Amygdala (tissue), 56 donors: ENCODE data around the gene GNG4.
"Not testable (repeated sequence)": the region's sequence is repeated elsewhere in the genome, so short reads cannot be mapped to it uniquely, and the experiment has no call there.

ENCODE experiments used
- DNase-seq, 56 donors: peaks; one replicate each; lab custom pipeline; 2025; lab: John Stamatoyannopoulos, UW

The GNG4 gene

DNA sequence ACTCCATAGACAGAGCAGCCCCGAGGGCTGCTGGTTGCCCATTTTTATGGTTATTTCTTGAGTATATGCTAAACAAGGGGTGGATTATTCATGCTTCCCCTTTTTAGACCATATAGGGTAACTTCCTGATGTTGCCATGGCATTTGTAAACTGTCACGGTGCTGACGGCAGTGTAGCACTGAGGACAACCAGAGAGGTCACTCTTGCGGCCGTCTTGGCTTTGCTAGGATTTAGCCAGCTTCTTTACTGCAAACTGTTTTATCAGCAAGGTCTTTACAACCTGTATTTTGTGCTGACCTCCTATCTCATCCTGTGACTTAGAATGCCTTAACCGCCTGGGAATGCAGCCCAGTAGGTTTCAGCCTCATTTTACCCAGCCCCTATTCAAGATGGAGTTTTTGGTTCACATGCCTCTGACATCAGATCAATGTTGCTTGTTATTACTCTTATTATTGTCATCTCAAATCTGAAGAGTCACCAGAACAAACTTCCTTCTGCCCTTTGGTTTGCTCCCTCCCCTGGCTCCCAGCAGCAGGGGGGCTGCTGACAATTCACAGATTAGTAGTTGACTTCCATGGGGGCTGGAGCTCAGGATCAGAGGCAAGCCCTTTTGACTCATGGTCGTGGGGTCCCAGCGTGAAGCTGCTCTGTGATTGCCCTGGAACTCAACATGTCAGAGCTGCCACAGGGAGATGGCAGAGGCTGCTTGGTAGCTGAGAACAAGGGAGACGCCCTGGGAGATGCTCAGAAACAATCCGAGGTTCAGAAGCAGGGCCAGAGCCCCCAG is 103.0 kb downstream of the GNG4 start:
- DNase-seq: not testable (repeated sequence)

DNA sequence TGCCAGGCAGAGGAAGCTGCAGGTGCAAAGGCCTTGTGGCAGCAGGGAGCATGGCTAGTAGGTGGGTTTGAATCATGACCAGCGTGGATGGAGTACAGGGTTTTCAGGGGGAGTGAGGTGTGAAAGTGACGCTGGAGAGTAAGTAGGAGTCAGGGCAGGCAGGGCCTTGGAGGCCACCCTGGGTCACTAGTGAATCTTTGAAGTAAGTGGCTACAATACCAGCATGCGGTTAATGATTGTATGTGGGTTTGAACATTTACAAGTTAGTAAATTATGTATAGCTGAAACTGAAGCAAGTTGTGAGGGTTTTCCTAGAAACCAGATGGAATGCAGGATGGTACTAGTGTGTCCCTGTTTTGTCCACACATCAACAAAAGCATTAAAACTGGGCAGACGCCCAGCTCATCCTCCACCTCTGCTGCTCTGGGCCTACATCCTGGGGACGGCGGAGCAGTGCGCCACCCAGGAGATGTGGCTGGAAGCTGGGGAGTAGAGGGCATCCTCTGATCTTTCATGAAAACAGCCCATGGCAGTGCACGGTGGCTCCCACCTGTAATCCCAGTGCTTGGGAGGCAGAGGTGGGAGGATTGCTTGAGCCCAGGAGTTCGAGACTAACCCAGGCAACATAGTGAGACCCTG is 104.2 kb downstream of the GNG4 start:
- no peak for DNase-seq

DNA sequence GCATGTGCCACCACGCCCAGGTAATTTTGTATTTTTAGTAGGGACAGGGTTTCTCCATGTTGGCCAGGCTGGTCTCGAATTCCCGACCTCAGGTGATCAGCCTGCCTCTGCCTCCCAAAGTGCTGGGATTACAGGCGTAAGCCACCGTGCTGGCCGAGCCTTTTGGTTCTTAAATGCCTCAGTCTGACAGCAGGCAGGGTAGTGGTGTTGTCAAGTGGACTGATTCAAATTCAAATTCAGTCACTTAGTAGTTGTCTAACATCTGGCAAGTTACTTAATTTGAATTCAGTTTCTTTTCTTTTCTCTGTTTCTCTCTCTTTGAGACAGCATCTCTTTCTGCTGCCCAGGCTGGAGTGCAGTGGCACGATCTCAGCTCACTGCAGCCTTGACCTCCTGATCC is 106.7 kb downstream of the GNG4 start:
- DNase-seq: not testable (repeated sequence)

DNA sequence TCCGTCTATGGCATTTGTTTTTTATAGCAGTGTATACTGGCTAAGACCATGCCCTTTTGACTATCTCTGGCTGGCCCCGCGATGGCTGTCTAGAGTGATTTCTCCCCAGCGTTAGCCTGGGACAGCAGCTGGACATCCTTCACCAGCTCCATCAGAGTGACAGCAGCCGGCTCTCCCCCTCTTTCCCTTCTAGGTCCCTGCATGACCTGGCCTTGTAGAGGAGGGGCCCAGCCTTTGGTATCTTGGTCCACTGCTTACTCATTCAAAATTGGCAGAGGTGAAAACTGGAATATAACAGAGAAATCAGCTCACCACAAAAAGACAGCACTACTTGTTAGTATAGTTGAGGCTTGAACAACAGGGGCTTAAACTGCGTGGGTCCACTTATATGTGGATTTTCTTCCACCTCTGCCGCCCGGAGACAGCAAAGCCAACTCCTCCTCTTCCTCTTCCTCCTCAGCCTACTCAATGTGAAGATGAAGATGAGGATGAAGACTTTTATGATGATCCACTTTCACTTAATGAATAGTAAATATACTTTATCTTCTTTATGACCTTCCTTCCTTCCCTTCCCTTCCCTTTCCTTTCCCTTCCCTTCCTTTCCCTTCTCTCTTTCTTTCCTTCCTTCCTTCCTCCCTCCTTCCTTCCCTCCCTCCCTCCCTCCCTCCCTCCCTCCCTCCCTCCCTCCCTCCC is 116.0 kb downstream of the GNG4 start:
- no peak for DNase-seq

DNA sequence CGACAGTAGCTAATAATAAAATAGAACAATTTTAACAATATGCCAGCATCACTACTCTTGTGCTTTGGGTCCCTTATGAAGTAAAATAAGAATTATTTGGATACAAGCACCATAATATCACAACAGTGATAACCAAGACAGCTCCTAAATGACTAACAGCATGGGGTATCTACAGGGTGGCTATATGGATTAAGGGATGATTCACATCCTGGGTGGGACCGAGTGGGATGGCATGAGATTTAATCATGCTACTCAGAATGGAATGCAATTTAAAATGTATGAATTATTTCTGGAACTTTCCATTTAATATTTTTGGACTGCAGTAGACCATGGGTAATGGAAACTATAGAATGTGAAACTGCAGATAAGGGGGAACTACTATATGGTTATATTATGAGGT is 117.2 kb downstream of the GNG4 start:
- no peak for DNase-seq

DNA sequence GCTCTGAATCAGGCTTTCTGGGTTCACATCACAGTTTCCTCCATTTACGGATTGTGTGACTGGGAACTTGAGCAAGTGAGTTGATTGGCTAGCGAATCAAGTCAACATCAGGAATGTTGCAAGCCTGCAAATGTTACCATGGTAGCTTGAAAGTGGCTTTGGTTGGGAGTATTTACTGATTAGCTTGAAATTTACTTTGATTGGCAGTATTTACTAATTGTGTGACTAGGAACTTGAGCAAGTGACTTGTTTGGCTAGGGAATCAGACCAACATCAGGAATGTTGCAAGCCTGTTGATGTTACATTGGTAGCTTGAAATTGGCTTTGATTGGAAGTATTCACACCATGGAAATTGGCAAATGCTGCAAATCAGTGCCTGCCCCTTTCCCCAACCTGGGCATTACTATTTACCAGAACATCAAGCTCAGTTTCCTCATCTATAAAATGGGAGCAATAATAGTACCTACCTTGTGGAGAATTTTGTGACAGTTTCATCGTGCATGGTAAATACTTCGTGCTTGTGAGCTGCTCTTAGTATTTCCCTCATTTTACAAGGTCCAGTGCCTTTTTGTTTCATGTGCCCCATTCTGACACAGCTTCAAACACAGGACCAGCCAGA is 122.3 kb downstream of the GNG4 start:
- DNase-seq: no peak

DNA sequence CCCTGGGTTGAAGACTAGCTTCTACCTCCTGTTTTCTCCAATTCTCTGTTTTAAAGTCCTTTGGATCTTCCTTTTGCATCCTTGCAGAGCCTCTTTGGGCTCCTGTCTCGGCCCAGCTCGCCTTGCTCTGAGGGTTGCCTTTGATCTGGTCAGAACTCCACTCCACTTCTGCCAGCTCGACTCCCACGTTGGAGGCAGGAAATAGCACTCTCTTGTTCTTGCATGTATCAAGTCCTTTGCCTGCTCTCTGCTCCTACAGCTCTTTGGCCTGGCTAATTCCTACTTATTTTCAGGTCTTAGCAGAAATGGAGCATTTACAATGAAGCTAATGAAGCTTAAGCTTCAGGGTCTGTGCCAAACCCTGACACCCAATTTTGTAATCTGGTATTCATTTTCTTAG is 124.3 kb downstream of the GNG4 start:
- DNase-seq: no peak

DNA sequence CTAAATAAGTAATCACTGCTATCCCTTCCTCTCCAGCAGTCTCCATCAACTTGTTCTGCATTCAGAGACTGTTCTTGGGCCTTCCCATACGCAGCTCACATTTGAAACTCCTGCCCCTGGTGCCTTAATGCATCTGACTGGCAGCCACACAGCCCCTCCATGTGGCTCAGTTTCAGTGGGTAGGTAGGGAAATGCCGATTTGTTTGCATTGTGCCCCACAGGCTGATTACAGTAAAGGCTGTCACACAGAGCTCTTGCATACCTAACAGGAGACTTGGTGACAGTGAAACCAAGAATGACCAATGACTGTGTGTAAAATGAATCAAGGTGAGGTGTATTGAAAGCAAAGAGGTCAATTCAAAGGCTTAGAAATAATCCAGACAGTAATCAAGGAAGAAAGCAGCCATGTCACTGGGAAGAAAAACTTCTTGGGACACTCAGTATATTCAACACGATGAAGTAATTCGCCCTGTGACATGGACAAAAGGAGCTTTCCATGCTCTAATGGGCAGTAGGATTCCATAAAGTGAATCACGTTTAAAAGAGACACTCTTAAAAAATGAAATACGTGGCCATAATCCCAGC is 132.6 kb downstream of the GNG4 start:
- no peak for DNase-seq

DNA sequence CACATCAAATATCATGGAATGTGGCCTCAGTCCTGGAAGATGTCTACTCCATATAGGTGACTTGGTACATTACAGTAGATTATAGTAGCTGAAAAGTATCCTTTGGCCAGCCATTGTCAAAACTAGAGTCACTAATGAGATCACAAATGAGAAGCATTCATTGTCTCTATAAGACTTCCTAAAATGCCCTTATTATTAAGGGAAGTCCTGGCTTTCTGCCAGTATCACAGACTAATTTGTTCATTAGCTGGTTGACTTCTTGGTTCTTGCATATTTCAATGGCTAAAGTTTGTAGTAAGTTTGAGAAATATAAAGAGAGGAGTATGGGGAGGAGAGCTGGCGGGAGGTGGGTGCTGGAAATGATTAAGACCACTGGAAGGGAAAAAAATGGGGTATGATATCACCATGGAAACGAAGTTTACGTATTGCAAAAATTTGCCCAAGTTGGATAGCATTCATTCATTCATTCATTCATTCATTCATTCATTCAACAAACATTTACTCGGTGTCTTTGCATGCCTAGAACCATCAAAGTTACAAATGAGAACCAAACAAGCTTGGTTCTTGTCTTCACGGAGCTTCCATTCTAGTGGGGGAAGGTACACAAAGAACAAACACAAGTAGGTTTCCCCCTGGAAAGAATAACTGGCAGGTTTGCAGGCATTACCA is 133.6 kb downstream of the GNG4 start:
- DNase-seq: no peak

DNA sequence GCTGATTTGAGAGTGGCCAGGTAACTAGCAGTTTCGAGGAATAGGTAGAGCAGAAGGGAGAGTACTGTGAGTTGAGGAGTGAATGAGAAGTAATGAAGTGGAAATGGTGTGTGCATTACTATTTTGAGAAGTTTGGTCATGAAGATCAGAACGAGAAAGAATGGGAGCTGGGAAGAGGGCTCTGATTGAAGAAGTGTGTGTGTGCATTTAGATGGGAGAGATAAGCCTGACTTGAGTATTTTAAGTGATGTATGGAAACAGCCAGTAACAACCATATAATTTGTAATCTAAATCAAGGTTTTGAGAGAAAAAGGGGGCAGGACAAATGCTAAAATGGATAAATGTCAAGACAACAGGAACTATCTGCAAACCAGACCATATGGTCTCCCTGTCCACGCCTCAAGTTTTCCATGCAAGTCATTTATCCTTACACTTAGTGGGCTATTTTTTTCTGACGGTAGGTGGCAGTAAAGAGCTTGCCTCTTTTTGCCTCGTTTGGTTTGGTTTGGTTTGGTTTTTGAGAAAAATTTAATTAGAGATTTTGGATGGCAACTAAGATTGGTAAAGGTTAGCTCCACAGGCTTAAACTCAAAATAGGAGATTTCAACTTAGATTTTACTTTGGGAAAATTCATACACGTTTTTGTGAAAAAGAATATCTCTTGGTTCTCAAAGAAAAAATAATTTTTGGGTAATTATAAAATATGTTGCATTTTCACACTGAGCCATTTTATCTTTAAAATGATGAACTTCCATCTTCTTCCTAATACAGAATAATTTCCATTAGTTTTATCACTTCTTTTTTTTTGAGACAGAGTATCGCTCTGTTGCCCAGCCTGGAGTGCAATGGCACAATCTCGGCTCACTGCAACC is 135.9 kb downstream of the GNG4 start:
- DNase-seq: peak in 3 of 56 donors; percentile 5 to 60 (median 56)

DNA sequence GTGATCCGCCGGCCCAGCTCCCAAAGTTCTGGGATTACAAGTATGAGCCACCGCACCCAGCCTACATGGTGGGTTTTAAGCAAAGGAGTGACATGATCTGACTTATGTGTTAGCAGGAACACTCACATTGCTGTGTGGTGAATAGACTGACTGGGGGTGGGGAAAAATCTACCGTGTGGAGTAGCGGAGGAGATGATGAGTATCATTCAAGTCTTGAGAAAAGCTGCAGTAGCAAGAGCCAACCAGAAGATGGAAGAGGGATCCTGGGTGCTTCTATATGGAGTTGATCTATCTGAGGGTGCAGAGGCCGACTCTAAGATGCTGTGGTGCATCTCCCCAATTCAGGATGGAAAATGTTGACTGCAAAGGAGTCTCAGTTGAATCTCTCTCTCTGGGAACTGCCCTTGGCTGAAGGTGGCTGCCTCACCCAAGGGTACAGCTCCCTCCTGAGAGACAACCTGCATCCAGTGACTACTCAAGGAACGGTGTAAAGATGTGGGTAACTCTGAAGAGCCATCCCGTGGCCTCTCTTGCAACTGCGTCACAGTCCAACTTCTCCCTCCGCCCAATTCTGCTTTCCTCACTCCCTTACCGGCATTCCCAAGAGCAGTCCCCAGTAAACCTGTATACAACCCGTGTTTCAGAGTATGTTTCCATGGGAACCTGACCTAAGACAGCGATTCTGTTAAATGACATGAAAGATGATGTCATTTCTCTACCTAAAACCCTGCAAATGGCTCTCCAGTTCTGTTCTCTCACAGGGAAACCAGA is 137.9 kb downstream of the GNG4 start:
- no peak for DNase-seq

DNA sequence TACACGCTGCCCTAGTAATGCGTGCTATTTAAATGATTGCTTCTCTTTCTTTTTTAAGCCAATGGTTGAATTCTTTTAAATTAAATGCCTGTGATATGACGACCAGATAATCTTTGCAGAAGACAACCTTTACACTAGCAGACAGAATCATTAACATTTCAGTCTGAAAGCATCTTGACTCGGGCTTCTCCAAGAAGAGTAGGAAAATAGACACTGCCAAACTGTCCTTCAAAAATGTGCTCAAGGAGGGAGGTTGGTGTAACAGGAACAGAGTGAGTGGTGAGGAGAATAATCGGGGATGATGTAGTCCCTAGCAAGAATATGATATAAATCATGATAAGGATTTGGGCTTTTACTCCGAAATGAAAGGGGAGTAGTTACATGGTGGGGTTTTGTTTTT is 138.8 kb downstream of the GNG4 start:
- DNase-seq: no peak

DNA sequence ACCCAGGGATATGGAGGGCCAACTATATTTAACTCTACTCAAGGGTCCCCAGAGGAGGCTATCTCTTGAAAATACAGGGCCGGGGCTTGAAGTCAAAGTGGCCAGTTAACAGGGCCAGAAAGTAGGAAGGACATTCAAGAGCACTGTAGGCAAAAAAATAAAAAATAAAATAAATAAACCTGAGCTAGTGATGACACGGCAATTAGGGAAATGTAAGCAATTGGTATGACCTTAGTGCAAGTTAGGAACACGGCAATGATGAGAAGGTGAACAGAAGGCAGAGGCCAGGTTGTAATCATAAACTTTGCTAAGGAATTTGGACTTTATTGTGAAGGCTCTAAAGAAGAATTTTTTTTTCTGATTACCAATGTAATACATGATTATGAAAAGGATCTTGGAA is 142.0 kb downstream of the GNG4 start:
- DNase-seq: no peak

DNA sequence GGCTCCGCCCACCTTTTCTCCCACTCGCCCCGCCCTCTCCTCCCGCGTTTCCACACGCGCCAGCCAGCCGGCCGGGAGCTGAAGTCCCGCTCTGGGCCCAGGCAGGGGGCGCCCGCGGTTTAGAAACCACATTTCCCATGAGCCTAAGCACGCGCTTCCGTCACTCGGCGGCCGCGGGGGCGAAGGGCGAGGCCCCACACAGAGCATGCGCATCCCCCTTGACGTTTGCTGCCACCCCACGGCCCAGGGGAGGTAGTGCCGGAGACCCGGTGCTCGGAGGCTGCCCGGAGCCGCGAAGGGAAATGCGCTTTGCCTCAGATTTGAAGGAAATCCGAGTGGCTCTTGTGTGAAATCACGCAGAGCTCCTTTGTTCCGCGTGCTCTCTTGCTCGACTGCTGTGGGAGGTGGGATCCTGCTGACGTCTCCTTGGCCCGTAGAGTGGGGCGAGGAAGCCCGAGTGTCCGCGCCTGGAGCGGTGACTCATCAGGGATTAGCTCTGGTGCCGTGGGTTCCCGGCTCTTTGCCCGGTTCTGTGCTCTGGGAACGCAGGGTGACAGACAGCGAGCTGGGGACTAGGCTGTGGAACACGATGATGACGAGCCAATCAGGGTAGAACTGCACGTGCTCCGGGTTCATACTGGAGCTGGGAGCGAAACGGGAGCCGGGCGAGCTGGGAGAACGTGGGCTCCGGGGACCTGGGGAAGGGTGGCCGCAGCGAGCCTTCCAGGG is 144.9 kb downstream of the GNG4 start:
- peak; percentile 90 to 100 (median 98) for DNase-seq

DNA sequence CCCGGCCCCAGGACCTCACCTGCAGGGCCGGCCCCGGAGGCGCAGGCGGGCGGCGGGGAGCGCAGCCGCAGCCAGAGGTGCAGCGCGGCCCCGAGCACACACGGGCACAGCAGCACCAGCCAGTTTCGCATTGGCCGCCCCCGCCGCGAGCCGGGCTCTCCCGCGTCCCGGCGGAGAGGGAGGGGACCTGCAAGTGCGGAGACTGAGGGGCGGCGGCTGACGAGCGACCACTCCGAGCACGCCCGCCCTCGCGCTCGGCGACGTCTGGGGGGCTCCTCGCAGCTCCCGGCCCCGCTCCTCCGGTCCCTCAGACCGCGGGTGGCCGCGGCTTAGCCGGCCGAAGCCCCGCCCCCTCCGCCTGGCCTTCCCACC is 145.5 kb downstream of the GNG4 start, which contains the start of gene B3GALNT2:
TSS of gene B3GALNT2 (minus strand) at position 331 of the 372 bp plus-strand sequence. CDS start at position 131, 200 bp downstream.
- DNase-seq: peak in 1 of 56 donors; percentile 41

DNA sequence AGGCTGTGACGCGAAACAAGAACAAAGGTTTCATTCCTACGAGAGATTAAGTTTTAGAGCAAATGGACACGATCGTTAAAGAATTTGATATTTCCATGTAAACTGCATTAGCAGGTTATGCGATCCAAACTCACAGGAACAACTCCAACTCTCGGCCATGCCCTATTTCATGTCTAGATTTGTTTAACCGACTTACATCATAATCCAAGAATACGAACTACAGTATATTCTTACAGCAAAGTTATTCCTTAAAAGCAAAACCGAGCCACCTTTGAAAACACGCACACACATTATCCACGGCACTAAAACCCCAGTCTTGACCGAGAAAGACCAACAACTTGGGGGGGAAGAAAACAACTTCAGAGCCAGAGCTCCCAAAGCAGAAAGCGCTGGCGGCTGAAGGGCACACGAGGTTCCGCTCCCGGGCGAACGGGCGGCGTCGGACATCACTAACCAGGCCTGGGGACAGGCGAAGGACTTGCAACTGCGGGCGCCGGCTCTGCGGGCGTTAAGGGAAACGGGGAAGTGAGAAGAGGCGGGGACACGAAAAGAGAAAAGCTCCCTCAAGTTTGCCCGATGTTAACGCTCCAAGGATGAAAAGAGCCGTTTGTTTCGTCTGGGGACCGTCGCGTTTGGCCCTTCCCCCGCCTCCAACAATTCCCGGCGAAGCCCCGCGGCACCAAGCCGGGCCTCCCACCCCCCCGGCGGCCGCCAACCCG is 146.0 kb downstream of the GNG4 start:
- peak in 38 of 56 donors; percentile 12 to 77 (median 42) for DNase-seq
